OCI-LY1 (cell line): ENCODE measurements around the gene TRIO.

Experiments
- EZH2 ChIP-seq: fragments of 200-600 bp; sonication (generic), shearing (Covaris generic); IDR thresholded peaks from 2 replicates; pipeline ENCODE4 v1.8.0; 2017; ENCODE audit warnings: borderline replicate concordance, mixed run types, mild to moderate bottlenecking, antibody characterized with exemption, low read length, moderate library complexity, mixed read lengths
- TF ChIP-seq, protein P1 (sequence below): fragments of 200-600 bp; sonication (generic), shearing (Covaris generic); IDR thresholded peaks from 2 replicates; pipeline ENCODE4 v1.5.1; 2017; ENCODE audit warnings: mild to moderate bottlenecking, antibody characterized with exemption, low read length, moderate library complexity, mixed read lengths

DNA sequence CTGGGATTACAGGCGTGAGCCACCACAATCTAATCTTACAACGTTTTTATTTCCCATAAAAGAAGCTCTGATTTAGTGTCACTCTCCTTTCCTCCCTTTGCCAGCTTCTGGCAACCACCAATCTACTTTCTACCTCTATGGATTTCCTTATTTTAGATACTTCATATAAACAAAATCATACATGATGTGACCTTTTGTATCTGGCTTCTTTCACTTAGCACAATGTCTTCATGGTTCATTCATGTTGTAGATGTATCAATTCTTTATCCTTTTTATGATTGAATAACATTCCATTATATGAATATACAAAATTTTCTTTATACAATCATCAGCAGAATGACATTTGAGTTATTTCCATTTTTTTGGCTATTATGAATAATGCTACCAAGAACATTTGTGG, 9.7 kb upstream of the TRIO start:
- TF ChIP-seq, protein P1, sequence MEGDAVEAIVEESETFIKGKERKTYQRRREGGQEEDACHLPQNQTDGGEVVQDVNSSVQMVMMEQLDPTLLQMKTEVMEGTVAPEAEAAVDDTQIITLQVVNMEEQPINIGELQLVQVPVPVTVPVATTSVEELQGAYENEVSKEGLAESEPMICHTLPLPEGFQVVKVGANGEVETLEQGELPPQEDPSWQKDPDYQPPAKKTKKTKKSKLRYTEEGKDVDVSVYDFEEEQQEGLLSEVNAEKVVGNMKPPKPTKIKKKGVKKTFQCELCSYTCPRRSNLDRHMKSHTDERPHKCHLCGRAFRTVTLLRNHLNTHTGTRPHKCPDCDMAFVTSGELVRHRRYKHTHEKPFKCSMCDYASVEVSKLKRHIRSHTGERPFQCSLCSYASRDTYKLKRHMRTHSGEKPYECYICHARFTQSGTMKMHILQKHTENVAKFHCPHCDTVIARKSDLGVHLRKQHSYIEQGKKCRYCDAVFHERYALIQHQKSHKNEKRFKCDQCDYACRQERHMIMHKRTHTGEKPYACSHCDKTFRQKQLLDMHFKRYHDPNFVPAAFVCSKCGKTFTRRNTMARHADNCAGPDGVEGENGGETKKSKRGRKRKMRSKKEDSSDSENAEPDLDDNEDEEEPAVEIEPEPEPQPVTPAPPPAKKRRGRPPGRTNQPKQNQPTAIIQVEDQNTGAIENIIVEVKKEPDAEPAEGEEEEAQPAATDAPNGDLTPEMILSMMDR, result no peak
- no peak for TF ChIP-seq EZH2
